ENCODE measurements around the gene MED26. TPM values are rescaled to one million over a fixed set of nuclear protein-coding genes. Genes with fewer than 3 reads are reported as not detected.

MED26 gene
- total and polyA plus RNA-seq, 2 of the 13 experiments (the other 11 are each of a cell fraction or from before 2014, with no cell fraction given), result 3.5 to 3.8 TPM

- TF ChIP-seq TOPORS (CRISPR knock-in tag; IDR thresholded peaks at IDR 0.05) (peak; percentile 62; the same call in 1 of the 2 replicates), ZNF768 (CRISPR knock-in tag; IDR thresholded peaks at IDR 0.05) (peak; percentile 23; the same call in 1 of the 2 replicates), REL (CRISPR knock-in tag; conservative IDR thresholded peaks at IDR 0.05) (peak; percentile 57; the same call in 1 of the 2 replicates), KLF16 (CRISPR knock-in tag; IDR thresholded peaks at IDR 0.05) (peak in 1 of 2 experiments; percentile 71; a peak in 1 of 4 replicates), ZNF550 (CRISPR knock-in tag; IDR thresholded peaks at IDR 0.05; ENCODE audit: borderline replicate concordance) (no peak), ZNF580 (CRISPR knock-in tag; IDR thresholded peaks at IDR 0.05; ENCODE audit: borderline replicate concordance, low read depth) (no peak; the same call in 1 of the 2 replicates), FOXO4 (CRISPR knock-in tag; conservative IDR thresholded peaks at IDR 0.05) (0 out of 2 replicates have a peak, but pooled peaks have one; percentile 90), ZKSCAN5 (CRISPR knock-in tag; IDR thresholded peaks at IDR 0.05) (no peak), ZNF616 (CRISPR knock-in tag; IDR thresholded peaks at IDR 0.05; ENCODE audit: low read depth) (0 out of 2 replicates have a peak, but pooled peaks have one; percentile 55), HINFP (CRISPR knock-in tag; IDR thresholded peaks at IDR 0.05; ENCODE audit: low read depth) (0 out of 2 replicates have a peak, but pooled peaks have one; percentile 25), YEATS2 (CRISPR knock-in tag; IDR thresholded peaks at IDR 0.05; ENCODE audit: borderline replicate concordance) (peak; percentile 97), RNF2 (conservative IDR thresholded peaks at IDR 0.05; ENCODE audit: low read depth) (peak; percentile 57; the same call in 1 of the 2 replicates), ZFAT (CRISPR knock-in tag; conservative IDR thresholded peaks at IDR 0.05) (peak; percentile 57; the same call in 1 of the 2 replicates), IKZF5 (CRISPR knock-in tag; IDR thresholded peaks at IDR 0.05) (peak; percentile 76), ZNF280D (CRISPR knock-in tag; IDR thresholded peaks at IDR 0.05) (peak; percentile 81; the same call in 1 of the 2 replicates), CREBL2 (CRISPR knock-in tag; IDR thresholded peaks at IDR 0.05; ENCODE audit: borderline replicate concordance) (no peak; the same call in 1 of the 2 replicates)
Measured at GRCh38 chr19:16542045-16542909, 85.7 kb downstream of the MED26 start, which contains the start of gene CHERP (continued).
